Measurements from ENCODE around the gene CTNNA3.

- no peak for TF ChIP-seq POLR2A (IDR thresholded peaks at IDR 0.05; ENCODE audit: low read depth, low read length)
- TF ChIP-seq CTCF (IDR thresholded peaks at IDR 0.05; ENCODE audit: extremely low read depth in 1 of 2, insufficient read depth in 1 of 2, low read depth in 1 of 2, low read length in 2 of 2) = no peak
- no peak for TF ChIP-seq POLR2AphosphoS5 (IDR thresholded peaks at IDR 0.05; ENCODE audit: insufficient read depth, low read depth, low read length)
- TF ChIP-seq GATA2 (IDR thresholded peaks at IDR 0.05; ENCODE audit: insufficient read depth, insufficient read length, low read depth, low read length) = no peak
- no peak for TF ChIP-seq JUN (IDR thresholded peaks at IDR 0.05; ENCODE audit: borderline replicate concordance, insufficient read depth, insufficient read length, low read depth)
- no peak for TF ChIP-seq FOS (IDR thresholded peaks at IDR 0.05; ENCODE audit: borderline replicate concordance, insufficient read depth, low read length)
- no peak for TF ChIP-seq EZH2 (IDR thresholded peaks at IDR 0.05; ENCODE audit: borderline replicate concordance, low read depth, low read length, severe bottlenecking)
- no peak for TF ChIP-seq MYC (IDR thresholded peaks at IDR 0.05; ENCODE audit: low read depth, low read length)
- TF ChIP-seq MAX (IDR thresholded peaks at IDR 0.05; ENCODE audit: insufficient read depth, insufficient read length) = no peak
Measured at GRCh38 chr10:66291133-66291532, 1404.9 kb downstream of the CTNNA3 start.
